SJCRH30 (cell line): ENCODE measurements around the gene PALD1. TPM values are rescaled to one million over a fixed set of nuclear protein-coding genes. Genes with fewer than 3 reads are reported as not detected.
"Not testable (repeated sequence)": the region's sequence is repeated elsewhere in the genome, so short reads cannot be mapped to it uniquely, and the experiment has no call there.

ENCODE experiments used
- DNase-seq, 2 experiments: peaks; one replicate each; pipeline ENCODE4 v3.0.0-alpha.2; 2015 to 2020
- H3K27ac ChIP-seq: fragments of 250-450 bp; sonication (Bioruptor Pico); 2 replicates; pipeline ENCODE4 v1.5.1; 2020; ENCODE audit warnings: mild to moderate bottlenecking, moderate library complexity
- H3K27me3 ChIP-seq: fragments of 250-450 bp; sonication (Bioruptor Pico); 2 replicates; pipeline ENCODE4 v1.5.1; 2020; ENCODE audit warnings: mild to moderate bottlenecking, moderate library complexity
- H3K36me3 ChIP-seq: fragments of 250-450 bp; sonication (Bioruptor Pico); 2 replicates; pipeline ENCODE4 v1.5.1; 2020; ENCODE audit warnings: mild to moderate bottlenecking, moderate library complexity
- H3K4me1 ChIP-seq: fragments of 250-450 bp; sonication (Bioruptor Pico); 2 replicates; pipeline ENCODE4 v1.5.1; 2020; ENCODE audit warnings: mild to moderate bottlenecking, moderate library complexity
- H3K4me3 ChIP-seq: fragments of 250-450 bp; sonication (Bioruptor Pico); 2 replicates; pipeline ENCODE4 v1.5.1; 2020; ENCODE audit warnings: mild to moderate bottlenecking, moderate library complexity
- H3K9me3 ChIP-seq: fragments of 250-450 bp; sonication (Bioruptor Pico); replicated peaks from 2 replicates; pipeline ENCODE4 v1.5.1; 2020; ENCODE audit warnings: mild to moderate bottlenecking, moderate library complexity
- total RNA-seq: library from RNA; depleted of rRNA; stranded (reverse); fragments of >200 nt; shearing (Covaris generic); gene quantifications from 2 replicates; pipeline ENCODE4 v1.2.3, GENCODE V29; 2014; rRNA removed

PALD1 gene
- total RNA-seq, 1 experiment from 2014 or later: 12.8 TPM

DNA sequence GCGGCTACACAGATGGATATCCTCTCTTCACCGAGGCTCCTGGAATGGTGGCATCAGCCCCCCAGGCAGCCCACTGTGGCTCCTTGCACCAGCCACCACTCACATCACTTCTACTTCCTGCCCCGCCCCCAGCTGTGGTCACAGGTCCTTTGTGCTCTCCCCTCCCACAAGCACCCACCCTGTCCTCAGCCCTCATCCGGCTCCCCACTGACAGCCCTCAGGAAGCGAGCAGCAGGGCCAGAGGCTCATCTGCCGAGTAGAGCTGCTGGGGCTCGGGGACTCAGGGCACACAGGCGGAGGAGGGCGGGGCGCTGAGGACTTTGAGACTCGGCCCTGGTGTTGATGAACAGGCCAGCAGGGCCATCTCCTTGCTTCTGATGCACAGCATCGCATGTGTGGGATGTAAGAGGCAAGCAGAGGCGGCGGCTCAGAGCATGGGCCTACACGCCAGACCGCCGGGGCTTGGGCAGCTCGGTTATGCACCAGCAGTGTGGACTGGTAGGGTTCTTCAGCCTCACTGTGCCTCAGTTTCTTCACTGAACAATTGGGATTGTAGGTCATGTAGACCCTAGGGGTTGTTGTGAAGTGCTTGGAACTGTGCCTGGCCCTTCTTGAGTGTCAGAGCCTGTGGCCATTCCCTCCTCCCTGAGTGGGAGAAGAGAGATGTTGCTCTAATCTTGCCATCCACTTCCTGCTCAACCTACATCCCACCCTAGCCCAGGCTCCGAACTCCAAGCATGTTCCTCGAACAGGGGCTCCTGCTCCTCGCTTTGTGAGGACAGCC, 124.3 kb downstream of the PALD1 start, which contains the start of gene PRF1:
PRF1 (minus strand) TSS at position 77 of the 784 bp plus-strand sequence. CDS start 1,839 bp downstream, outside the sequence.
- DNase-seq: no peak
- no peak within 1 kb of the TSS for H3K4me3 ChIP-seq
- H3K9me3 ChIP-seq: no peaks in the 10 kb centered on the region
- H3K36me3 ChIP-seq: no peaks in the 10 kb centered on the region
- H3K27me3 ChIP-seq: no peaks in the 10 kb centered on the region
- no peak within 1 kb of the TSS for H3K27ac ChIP-seq
- H3K4me1 ChIP-seq: peaks cover 6% of the 10 kb centered on the region

DNA sequence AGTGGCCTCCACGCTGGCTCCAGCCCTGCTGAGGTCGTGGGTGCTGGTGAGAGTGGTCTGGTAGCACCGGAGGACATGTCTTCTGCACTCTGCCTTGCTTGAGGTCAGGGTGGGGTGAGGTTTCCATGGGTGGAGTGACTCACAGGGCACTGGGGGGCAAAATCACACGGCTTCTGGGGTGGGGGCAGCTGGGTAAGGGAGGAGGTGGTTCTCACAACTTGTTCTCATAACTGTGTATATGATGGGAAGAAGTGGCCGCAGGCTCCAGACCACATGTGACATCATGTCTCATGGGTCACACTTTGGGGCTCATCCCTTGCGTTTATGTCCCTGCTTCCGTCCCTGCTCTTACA, 124.9 kb downstream of the PALD1 start:
- H3K4me1 ChIP-seq: peaks cover 4% of the 10 kb centered on the region; the same call in 1 of the 2 replicates
- DNase-seq: no peak
- H3K27me3 ChIP-seq: no peaks in the 10 kb centered on the region
- H3K36me3 ChIP-seq: no peaks in the 10 kb centered on the region
- H3K4me3 ChIP-seq: no peak overlapping the region
- H3K9me3 ChIP-seq: no peaks in the 10 kb centered on the region
- H3K27ac ChIP-seq: no peak overlapping the region

DNA sequence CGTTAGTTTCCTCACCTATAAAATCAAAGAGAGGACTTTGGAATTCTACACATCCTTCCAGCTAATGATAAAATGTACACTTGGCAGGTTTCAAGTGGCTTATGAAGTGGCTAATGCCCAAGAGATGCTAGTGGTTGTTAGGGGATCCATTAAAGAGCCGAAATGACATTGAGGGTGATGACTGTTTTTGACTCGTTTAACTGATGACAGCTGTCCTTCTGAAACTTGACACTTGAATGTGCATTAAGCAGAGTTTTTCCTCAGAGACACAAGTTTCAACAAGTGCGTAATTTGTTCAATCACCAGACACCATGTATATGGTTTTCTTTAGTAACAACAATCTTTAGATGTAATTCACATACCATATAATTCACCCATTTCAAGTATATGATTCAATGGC, 125.5 kb downstream of the PALD1 start:
- H3K36me3 ChIP-seq: no peaks in the 10 kb centered on the region
- H3K4me1 ChIP-seq: peaks cover 4% of the 10 kb centered on the region; the same call in 1 of the 2 replicates
- H3K27ac ChIP-seq: no peak overlapping the region
- DNase-seq: no peak
- no peak overlapping the region for H3K4me3 ChIP-seq
- H3K9me3 ChIP-seq: no peaks in the 10 kb centered on the region
- no peaks in the 10 kb centered on the region for H3K27me3 ChIP-seq

DNA sequence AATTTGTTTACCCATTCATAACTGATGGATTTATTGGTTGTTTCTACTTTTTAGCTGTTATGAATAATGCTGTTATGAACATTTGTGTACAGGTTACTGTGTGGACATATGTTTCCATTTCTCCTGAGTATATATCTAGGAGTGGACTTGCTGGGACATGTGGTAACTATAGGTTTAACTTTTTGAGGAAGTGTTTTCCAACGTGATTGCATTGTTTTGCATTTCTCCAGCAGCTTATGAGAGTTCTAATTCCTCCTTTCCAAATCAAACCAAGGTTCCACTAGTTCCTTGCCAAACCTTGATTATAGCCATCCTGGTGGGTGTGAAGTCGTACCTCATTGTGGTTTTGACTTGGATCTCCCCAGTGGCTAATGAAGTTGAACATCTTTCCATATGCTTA, 126.6 kb downstream of the PALD1 start:
- no peaks in the 10 kb centered on the region for H3K36me3 ChIP-seq
- no peak overlapping the region for H3K27ac ChIP-seq
- no peak overlapping the region for H3K4me3 ChIP-seq
- peaks cover 4% of the 10 kb centered on the region; the same call in 1 of the 2 replicates for H3K4me1 ChIP-seq
- DNase-seq: no peak
- H3K27me3 ChIP-seq: no peaks in the 10 kb centered on the region
- H3K9me3 ChIP-seq: no peaks in the 10 kb centered on the region

DNA sequence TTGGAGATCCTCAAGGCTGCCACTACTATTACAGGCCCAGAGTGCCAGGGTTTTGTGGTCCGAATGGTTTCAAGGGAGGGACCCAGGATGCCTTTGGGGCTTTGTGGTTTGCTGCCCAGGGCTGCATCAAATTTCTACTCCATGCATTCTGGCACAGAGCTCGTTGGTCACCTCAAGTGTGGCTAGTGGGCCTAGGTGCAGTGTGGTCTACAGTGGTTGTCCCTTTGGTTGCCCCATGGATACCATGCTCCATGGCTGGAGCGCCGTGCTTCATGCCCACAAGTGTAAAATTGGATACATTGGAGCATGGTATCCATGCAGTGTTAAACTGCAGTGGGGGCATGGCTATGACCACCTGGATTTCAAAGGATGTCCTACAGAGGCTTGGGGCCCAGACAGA, 129.4 kb downstream of the PALD1 start:
- H3K4me1 ChIP-seq: peaks cover 4% of the 10 kb centered on the region; the same call in 1 of the 2 replicates
- H3K27ac ChIP-seq: no peak overlapping the region
- H3K4me3 ChIP-seq: no peak overlapping the region
- no peaks in the 10 kb centered on the region for H3K36me3 ChIP-seq
- no peaks in the 10 kb centered on the region for H3K9me3 ChIP-seq
- no peaks in the 10 kb centered on the region for H3K27me3 ChIP-seq
- DNase-seq: no peak

DNA sequence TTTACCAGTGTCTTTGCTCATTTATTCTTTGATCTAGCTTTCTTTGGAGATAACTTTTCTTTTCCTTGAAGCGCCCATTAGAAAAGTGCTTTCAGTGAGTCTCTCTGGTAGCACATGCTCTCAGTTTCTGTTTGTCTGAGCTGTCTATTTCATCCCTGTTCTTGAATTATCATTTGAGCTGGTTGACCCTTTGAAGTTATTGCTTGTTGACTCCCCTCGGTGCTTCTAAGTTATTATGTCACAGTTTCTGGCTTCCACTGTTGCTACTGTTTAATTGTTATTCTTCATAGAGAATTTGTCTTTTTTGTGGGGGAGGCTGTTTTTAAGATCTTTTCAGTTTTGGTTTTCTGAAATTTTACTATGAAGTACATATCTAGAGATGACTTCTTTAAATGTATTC, 135.4 kb downstream of the PALD1 start:
- Histone ChIP-seq H3K4me3 (no peak overlapping the region), H3K9me3 (no peaks in the 10 kb centered on the region), H3K27ac (no peak overlapping the region), H3K27me3 (no peaks in the 10 kb centered on the region), H3K36me3 (no peaks in the 10 kb centered on the region), H3K4me1 (peaks cover 9% of the 10 kb centered on the region)
- DNase-seq: no peak

DNA sequence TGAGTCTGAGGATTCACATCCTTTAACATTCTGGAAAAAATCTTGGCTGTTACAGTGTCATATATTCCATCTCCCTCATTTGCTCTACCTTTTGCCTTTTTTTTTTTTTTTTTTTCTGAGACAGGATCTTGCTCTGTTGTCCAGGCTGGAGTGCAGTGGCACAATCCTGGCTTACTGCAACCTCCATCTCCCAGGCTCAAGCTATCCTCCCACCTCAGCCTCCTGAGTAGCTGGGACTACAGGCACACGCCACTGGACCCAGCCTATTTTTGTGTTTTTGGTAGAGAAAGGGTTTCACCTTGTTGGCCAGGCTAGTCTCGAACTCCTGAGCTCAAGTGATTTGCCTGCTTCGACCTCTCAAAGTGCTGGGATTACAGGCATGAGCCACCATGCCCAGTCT, 135.8 kb downstream of the PALD1 start:
- not testable (repeated sequence) for H3K27ac ChIP-seq, H3K9me3 ChIP-seq, H3K36me3 ChIP-seq, H3K27me3 ChIP-seq, H3K4me3 ChIP-seq, DNase-seq, H3K4me1 ChIP-seq

DNA sequence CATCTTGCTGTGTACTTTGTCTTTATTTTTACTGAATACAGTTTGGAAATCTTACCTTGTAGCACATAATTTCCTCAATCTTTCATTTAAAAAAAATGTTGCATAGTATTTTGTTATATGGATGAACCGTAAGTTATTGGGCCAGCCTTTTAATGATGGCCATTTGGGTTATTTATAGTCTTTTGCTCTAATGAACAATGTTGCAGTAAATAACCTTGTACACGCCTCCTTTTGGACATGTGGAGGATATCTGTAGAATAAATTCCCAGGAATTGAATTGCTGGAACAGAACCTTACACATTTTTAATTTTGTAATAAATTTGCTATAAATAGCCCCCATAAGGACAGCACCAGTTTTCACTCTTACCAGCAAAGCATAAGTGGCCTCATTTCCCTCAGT, 136.6 kb downstream of the PALD1 start:
- DNase-seq: no peak
- no peak overlapping the region for H3K4me3 ChIP-seq
- peaks cover 6% of the 10 kb centered on the region for H3K9me3 ChIP-seq
- no peaks in the 10 kb centered on the region; the same call in 1 of the 2 replicates for H3K36me3 ChIP-seq
- no peak overlapping the region for H3K27ac ChIP-seq
- peaks cover 9% of the 10 kb centered on the region for H3K4me1 ChIP-seq
- H3K27me3 ChIP-seq: no peaks in the 10 kb centered on the region

DNA sequence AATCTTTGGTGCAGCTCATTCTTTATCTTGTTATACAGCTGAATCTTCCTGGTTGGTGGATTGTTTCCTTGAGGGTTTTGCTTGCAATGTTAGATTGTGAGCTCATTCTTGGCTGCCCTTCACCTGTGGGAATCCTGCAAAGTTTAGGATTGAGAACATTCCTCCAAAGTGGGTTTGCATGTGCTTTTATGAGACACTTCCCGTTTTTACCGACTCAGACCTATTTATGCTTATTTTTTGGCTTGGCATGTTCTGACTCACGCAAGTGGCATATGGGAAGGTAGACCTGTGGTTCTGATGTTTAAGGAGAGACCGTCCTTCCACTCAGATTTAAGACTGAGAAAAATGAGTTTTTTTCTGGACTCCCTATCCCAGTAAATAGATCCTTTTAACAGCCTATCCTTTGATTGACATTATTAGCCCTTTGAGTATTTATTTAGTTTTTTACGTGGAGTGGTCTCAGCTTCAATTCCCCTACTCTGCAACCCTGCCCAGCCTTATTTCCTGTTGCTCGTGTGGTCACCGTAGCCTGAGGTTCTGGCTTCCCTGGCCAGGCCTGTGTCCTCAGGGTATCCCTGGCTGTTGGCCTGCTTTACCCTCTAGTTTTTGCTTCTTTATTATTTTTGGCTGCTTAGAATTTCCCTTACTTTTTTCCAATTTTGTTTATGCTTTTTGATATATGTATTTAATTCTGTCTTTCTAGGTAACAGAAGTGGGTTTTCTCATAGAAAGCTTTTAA, 137.4 kb downstream of the PALD1 start:
- H3K36me3 ChIP-seq: no peaks in the 10 kb centered on the region; the same call in 1 of the 2 replicates
- DNase-seq: no peak
- no peaks in the 10 kb centered on the region for H3K27me3 ChIP-seq
- no peak overlapping the region for H3K4me3 ChIP-seq
- peaks cover 8% of the 10 kb centered on the region for H3K9me3 ChIP-seq
- peaks cover 9% of the 10 kb centered on the region for H3K4me1 ChIP-seq
- H3K27ac ChIP-seq: no peak overlapping the region

DNA sequence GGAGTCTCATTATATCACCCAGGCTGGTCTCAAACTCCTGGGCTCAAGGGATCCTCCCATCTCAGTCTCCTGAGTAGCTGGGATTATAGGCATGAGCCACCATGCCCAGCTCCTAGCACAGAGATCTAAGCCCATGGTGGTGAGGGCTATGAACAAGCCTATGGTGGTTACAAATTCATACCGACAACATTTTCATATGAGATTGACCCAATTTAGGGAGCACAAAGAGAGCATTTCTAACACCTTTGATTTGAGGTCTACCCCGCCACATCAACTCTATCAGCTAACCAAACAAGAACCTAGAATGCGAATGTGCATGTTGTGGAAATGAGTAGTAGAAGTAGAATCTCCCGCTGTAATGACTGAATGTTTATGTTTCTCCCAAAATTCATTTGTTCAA, 138.2 kb downstream of the PALD1 start:
- H3K4me3 ChIP-seq: no peak overlapping the region
- H3K27ac ChIP-seq: no peak overlapping the region
- peaks cover 8% of the 10 kb centered on the region for H3K9me3 ChIP-seq
- DNase-seq: no peak
- no peaks in the 10 kb centered on the region; the same call in 1 of the 2 replicates for H3K36me3 ChIP-seq
- H3K4me1 ChIP-seq: peaks cover 9% of the 10 kb centered on the region
- no peaks in the 10 kb centered on the region for H3K27me3 ChIP-seq

Other genes starting within 250 kb of the PALD1 start
- gene PPA1, start 245.3 kb upstream of the PALD1 start, total RNA-seq: 123 and 125 TPM in 2 replicates
- not detected in 2 replicates for gene NPFFR1, start 194.8 kb upstream of the PALD1 start, total RNA-seq
- gene LRRC20, start 96.1 kb upstream of the PALD1 start, total RNA-seq: 4.3 and 5.2 TPM in 2 replicates
- 51.0 and 52.8 TPM in 2 replicates for gene EIF4EBP2, start 74.6 kb upstream of the PALD1 start, total RNA-seq
- gene NODAL, start 37.1 kb upstream of the PALD1 start, total RNA-seq: not detected in 2 replicates
- gene PRF1, start 124.0 kb downstream of the PALD1 start, total RNA-seq: not detected in 2 replicates
- 6.4 and 7.6 TPM in 2 replicates for gene ADAMTS14, start 193.7 kb downstream of the PALD1 start, total RNA-seq